C4-2B (cell line): ENCODE results near the gene C10orf105.

Source experiments
- H3K27ac ChIP-seq: fragments of 450-650 bp; 2 replicates; pipeline ENCODE4 v1.5.1; 2017
- ZFX ChIP-seq: fragments of 450-650 bp; IDR thresholded peaks from 2 replicates; pipeline ENCODE4 v1.6.1; 2017
- TF ChIP-seq, protein P1 (sequence below): fragments of 450-650 bp; conservative IDR thresholded peaks from 2 replicates; pipeline ENCODE4 v1.5.1; 2017; ENCODE audit warnings: mild to moderate bottlenecking

C10orf105 gene

DNA sequence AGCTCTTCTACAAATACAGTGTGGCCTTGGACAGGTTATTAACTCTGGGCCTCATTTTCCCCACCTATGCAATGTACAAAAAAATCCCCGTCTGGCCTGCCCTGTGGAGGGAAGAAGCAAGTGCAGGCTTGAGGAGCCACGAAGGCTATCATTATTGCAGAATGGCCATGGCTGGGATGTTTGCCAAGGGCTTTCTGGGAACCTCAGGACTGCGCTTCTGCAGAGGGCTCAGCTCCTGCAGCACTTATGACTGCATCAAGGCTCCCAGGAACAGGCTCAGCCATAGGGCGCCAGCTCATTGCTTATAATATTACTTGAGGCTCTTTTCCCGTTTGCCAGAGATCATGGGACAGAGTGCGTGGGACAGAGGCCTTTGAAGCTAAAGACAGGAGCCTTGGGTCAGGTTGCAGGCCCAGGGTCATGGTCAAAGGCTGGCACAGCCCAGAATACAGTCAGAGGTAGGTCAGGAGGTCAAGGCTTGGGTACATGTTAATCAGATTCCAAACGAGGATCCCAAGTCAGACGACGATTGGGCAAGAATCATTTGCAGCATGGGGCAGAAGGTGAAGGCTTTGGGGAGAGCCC lies 20.6 kb upstream of the C10orf105 start:
- no peak overlapping the region for H3K27ac ChIP-seq
- TF ChIP-seq, protein P1, sequence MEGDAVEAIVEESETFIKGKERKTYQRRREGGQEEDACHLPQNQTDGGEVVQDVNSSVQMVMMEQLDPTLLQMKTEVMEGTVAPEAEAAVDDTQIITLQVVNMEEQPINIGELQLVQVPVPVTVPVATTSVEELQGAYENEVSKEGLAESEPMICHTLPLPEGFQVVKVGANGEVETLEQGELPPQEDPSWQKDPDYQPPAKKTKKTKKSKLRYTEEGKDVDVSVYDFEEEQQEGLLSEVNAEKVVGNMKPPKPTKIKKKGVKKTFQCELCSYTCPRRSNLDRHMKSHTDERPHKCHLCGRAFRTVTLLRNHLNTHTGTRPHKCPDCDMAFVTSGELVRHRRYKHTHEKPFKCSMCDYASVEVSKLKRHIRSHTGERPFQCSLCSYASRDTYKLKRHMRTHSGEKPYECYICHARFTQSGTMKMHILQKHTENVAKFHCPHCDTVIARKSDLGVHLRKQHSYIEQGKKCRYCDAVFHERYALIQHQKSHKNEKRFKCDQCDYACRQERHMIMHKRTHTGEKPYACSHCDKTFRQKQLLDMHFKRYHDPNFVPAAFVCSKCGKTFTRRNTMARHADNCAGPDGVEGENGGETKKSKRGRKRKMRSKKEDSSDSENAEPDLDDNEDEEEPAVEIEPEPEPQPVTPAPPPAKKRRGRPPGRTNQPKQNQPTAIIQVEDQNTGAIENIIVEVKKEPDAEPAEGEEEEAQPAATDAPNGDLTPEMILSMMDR, result no peak
- no peak for TF ChIP-seq ZFX

DNA sequence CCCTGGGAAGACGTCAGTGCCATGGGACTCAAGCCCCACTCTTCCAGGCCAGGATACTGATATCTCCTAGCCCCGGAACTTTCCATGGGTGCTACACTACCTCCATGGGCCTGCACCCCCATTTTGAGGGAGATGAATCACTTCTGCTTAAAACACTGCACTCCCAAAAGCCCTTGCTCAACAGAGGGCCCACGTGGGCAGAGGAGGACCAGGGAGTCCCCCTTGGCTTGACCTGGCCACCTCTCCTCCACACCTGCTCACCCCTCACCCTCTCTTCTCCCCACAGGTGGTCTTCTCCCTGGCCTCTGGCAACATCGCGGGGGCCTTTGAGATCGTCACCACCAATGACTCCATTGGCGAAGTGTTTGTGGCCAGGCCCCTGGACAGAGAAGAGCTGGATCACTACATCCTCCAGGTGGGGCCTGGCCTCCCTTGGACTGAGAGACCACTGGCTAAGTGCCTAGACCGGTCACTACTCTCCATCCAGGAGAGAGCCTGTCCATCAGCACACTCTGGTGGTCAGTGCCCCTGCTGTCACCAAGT lies 19.9 kb upstream of the C10orf105 start:
- TF ChIP-seq, protein P1, result no peak
- TF ChIP-seq ZFX, result no peak

DNA sequence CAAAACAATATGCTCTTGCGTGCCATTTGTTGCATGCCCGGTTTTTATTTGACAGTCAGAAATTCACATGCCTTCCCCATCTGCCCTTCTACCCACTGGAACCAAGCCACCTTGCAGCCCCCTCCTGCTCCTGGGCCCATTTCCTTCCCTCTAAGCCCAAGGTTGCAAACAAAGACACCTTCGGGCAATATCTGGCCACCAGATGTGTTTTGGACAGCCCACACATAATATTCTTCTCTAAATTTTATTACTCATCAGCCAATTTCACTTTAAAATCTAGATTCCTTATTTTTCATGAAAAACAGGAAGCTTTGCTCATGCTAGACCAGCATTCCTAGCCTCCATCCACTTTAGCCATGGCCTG lies 18.2 kb upstream of the C10orf105 start:
- H3K27ac ChIP-seq, result peak overlapping the region; percentile 89
- TF ChIP-seq ZFX, result no peak
- TF ChIP-seq, protein P1, result no peak

More for the DNA sequence above, 19.9 kb upstream of the C10orf105 start:
- H3K27ac ChIP-seq, result peak overlapping the region; percentile 89

DNA sequence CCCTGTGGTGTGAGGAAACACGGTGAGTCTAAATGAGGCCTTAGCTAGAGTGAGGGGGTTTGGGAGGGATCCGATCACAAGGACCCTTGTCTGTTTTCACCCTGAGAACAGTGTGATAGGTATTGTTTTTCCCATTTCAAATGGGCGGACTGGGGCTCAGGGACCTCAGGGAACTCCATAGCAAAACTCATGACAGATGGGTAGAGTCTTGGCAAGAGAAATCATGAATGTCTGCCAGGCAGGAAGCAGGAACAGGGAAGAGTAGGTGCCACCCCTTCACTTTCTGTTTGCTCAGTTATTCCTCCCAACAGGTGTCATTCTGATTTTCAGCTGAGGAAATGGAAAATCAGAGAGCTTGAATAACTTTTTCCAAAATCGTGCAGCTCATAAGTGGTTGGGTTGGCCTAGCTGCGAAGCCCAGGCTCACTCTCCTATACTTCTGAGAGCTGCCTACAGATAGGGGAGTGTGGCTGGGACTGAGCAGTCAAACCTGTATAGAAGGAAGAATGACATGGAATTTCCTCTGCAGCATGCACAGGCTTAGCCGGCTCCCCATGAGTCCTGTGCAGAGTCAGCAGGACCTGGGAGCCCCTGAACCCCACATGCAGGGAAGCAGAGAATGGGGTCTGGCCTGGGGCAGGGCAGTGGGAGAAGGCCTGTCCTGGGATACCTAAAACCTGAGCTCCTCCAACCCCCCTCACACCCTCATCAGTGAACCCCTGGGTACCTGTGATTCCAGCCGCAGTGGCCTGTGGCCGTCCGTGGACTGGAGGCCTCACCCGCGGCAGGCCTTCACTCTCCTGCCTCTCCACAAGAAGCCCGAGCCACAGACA lies 17.6 kb upstream of the C10orf105 start:
- TF ChIP-seq ZFX, result no peak
- TF ChIP-seq, protein P1, result no peak
- peak overlapping the region; percentile 89 for H3K27ac ChIP-seq

DNA sequence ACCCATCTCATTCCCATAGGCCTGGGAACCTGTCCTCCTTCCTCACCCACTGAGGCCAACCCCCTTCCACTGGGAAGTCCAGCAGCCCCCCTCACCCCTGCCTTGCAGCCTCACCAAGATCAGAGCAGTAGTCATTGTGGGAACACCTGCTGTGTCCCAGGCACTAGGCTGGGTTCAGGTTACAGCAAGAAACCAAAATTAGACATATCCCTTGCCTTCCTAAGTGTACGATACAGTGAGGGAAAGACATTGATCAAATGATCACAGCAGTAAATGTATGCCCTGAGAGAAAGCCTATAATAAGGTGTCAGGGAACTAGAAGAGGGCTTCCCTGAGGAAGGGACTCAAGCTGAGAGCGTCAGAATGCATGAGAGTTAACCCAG lies 17.0 kb upstream of the C10orf105 start:
- peak overlapping the region; percentile 89 for H3K27ac ChIP-seq
- TF ChIP-seq, protein P1, result no peak
- no peak for TF ChIP-seq ZFX

DNA sequence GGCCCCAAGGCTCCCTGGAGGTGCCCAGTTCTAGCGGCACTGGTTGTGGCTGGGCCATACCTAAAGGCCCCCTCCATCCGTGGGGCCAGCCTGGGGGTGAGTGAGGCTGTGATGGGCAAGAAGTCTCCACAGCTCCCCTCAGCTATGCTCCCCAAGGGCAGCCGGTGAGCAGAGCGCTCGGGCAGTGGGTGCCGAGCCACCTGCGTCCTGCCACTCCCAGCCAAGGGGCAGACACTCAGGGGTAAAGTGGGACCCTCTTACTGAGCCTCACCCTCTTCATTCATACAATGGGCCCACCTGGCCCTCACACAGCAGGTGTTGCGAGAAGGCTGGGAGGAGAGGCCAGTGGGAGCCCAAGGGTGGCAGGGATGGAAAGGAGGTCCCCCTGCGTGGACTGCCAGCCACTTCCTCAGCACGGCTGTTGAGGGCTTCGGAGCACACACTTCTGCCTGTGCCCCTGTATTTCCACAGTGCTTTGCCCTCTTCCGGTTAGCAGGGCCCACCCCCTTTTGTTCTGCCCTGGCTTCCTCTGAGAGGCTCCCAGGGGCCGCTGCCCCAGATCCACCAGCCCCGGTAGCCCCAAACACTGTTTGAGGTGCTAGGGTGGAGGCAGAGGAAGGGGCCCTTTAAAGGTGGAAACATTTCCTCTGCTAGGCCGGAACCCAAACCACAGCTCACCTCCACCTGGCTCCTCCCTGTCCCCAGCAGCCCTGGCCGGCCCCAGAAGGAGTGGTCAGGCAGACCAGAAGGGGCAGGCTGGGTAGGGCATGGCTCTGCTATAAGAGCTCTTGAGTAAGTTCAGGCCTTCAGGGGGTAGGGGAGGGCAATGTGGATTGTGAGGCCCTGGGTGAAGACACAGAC lies 16.4 kb upstream of the C10orf105 start:
- TF ChIP-seq, protein P1, result no peak
- TF ChIP-seq ZFX, result no peak
- peak overlapping the region; percentile 89 for H3K27ac ChIP-seq
